ENCODE data around the gene CELF1. TPM values are rescaled to one million over a fixed set of nuclear protein-coding genes. Genes with fewer than 3 reads are reported as not detected.

The CELF1 gene
- total and polyA plus RNA-seq, 2 of the 4 experiments (the other 2 are of a cell fraction) = 63.3 to 135 TPM

- no peak within 1 kb of the TSS for H3K18ac ChIP-seq (ENCODE audit: low read depth, low read length)
- H3K36me3 ChIP-seq (ENCODE audit: control insufficient read depth, insufficient read depth, low read length) = no peaks in the 10 kb centered on the region
- no peak within 1 kb of the TSS for H4K5ac ChIP-seq (ENCODE audit: low read depth, low read length)
- H3K4me3 ChIP-seq (ENCODE audit: insufficient read depth, low read depth, low read length) = peak within 1 kb of the TSS; percentile 32; the same call in 1 of the 2 replicates
- DNase-seq (no peak), ATAC-seq (ENCODE audit: low read depth) (peak; percentile 58)
- dilution Hi-C loops (cut with HindIII; ENCODE audit: low sequenced_read_pairs, unreplicated experiment) (no loop called here), intact Hi-C loops (cut with micrococcal nuclease) (no loop called here), in situ Hi-C loops (cut with MboI; ENCODE audit: low sequenced_read_pairs) (no loop called here)
- no peak within 1 kb of the TSS for H2AK5ac ChIP-seq (ENCODE audit: low read depth, low read length)
- no peak within 1 kb of the TSS for H3K23ac ChIP-seq (ENCODE audit: low read depth, low read length)
- H3K79me1 ChIP-seq (ENCODE audit: low read depth in 1 of 2, low read length in 2 of 2) = no peaks in the 10 kb centered on the region
- no peak within 1 kb of the TSS for H4K91ac ChIP-seq (ENCODE audit: insufficient read depth, low read depth, low read length)
- no peak within 1 kb of the TSS for H2BK120ac ChIP-seq (ENCODE audit: low read depth, low read length)
- no peak within 1 kb of the TSS for H3K56ac ChIP-seq (ENCODE audit: extremely low read depth, insufficient read depth, low read length)
- ChIA-PET POLR2A (ENCODE audit: unreplicated experiment) (no interaction called here), CTCF (interaction anchor here (1.0 to 1.1 kb wide), 2 partner anchors 8 to 14 kb away, joined by 3 to 5 read pairs; partner anchors contain the start of gene FAM180B)
- no TSS peak for BruUV-seq (replicated peaks)
- no peak within 1 kb of the TSS for H3K9ac ChIP-seq (ENCODE audit: low read depth, low read length)
- H2BK15ac ChIP-seq (ENCODE audit: low read depth, low read length) = no peak within 1 kb of the TSS
- no peak within 1 kb of the TSS for H2BK5ac ChIP-seq (ENCODE audit: low read depth, low read length, poor library complexity, severe bottlenecking)
- H4K8ac ChIP-seq (ENCODE audit: low read depth in 2 of 2, low read length in 2 of 2) = no peak within 1 kb of the TSS
- H2AFZ ChIP-seq (replicated peaks; ENCODE audit: low read length, poor library complexity) = peak within 1 kb of the TSS; percentile 72
- WGBS, 2 experiments (ENCODE audit: extremely low coverage in 2 of 2, insufficient read length in 1 of 2) = 2% methylated on average over 15 of the region's 48 CpGs; no CpG with 5 or more reads in 1 of the 2 experiments
- peaks cover 3% of the 10 kb centered on the region for H3K9me3 ChIP-seq (ENCODE audit: control insufficient read depth, insufficient read depth, low read length)
- peak within 1 kb of the TSS; percentile 77 for H3K4me2 ChIP-seq (ENCODE audit: low read depth, low read length)
- H4K20me1 ChIP-seq (ENCODE audit: insufficient read depth, low read length) = no peaks in the 10 kb centered on the region
- H3K4ac ChIP-seq (ENCODE audit: low read depth, low read length) = no peak within 1 kb of the TSS
- H3K27me3 ChIP-seq (ENCODE audit: control insufficient read depth, insufficient read depth, low read length) = peaks cover 57% of the 10 kb centered on the region
- H3K14ac ChIP-seq (replicated peaks; ENCODE audit: low read depth, low read length) = no peak within 1 kb of the TSS
- H2AK9ac ChIP-seq (replicated peaks; ENCODE audit: low read depth, low read length, poor library complexity) = peak within 1 kb of the TSS; percentile 78
- H3K4me1 ChIP-seq (ENCODE audit: control insufficient read depth, insufficient read depth, low read length) = no peaks in the 10 kb centered on the region
- H3K9me1 ChIP-seq (ENCODE audit: insufficient read depth, low read length) = no peaks in the 10 kb centered on the region
- no peak within 1 kb of the TSS for H2BK20ac ChIP-seq (ENCODE audit: low read depth, low read length)
- no peak within 1 kb of the TSS for H3K27ac ChIP-seq (ENCODE audit: insufficient read depth, low read length)
- no peak for TF ChIP-seq SMC3 (IDR thresholded peaks at IDR 0.05; ENCODE audit: low read depth, low read length)
- TF ChIP-seq MAFK (IDR thresholded peaks at IDR 0.05; ENCODE audit: low read depth, low read length) = no peak
- no peak for TF ChIP-seq RAD21 (IDR thresholded peaks at IDR 0.05; ENCODE audit: low read length)
- no peak for TF ChIP-seq ELK1 (IDR thresholded peaks at IDR 0.05; ENCODE audit: borderline replicate concordance, low read depth, low read length)
- TF ChIP-seq, protein P1, sequence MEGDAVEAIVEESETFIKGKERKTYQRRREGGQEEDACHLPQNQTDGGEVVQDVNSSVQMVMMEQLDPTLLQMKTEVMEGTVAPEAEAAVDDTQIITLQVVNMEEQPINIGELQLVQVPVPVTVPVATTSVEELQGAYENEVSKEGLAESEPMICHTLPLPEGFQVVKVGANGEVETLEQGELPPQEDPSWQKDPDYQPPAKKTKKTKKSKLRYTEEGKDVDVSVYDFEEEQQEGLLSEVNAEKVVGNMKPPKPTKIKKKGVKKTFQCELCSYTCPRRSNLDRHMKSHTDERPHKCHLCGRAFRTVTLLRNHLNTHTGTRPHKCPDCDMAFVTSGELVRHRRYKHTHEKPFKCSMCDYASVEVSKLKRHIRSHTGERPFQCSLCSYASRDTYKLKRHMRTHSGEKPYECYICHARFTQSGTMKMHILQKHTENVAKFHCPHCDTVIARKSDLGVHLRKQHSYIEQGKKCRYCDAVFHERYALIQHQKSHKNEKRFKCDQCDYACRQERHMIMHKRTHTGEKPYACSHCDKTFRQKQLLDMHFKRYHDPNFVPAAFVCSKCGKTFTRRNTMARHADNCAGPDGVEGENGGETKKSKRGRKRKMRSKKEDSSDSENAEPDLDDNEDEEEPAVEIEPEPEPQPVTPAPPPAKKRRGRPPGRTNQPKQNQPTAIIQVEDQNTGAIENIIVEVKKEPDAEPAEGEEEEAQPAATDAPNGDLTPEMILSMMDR (conservative IDR thresholded peaks at IDR 0.05; ENCODE audit: low read depth, low read length) = no peak
- no peak for TF ChIP-seq BHLHE40 (IDR thresholded peaks at IDR 0.05; ENCODE audit: low read depth, low read length)
- TF ChIP-seq MAZ (IDR thresholded peaks at IDR 0.05; ENCODE audit: borderline replicate concordance, low read depth, low read length) = no peak
- TF ChIP-seq USF2 (IDR thresholded peaks at IDR 0.05; ENCODE audit: low read depth, low read length) = no peak
- TF ChIP-seq CEBPB (IDR thresholded peaks at IDR 0.05; ENCODE audit: low read depth, low read length) = no peak
- no peak for TF ChIP-seq NFE2L2 (IDR thresholded peaks at IDR 0.05; ENCODE audit: low read depth, low read length)
- no peak for TF ChIP-seq MXI1 (IDR thresholded peaks at IDR 0.05; ENCODE audit: borderline replicate concordance, low read depth, low read length)
- TF ChIP-seq CHD1 (IDR thresholded peaks at IDR 0.05; ENCODE audit: low read depth, low read length) = no peak
- TF ChIP-seq POLR2A (IDR thresholded peaks at IDR 0.05; ENCODE audit: low read depth, low read length) = no peak
- no peak for TF ChIP-seq RCOR1 (IDR thresholded peaks at IDR 0.05; ENCODE audit: insufficient replicate concordance, low read length)
Observed at GRCh38 chr11:47593934-47594855, 41.3 kb upstream of the CELF1 start, which contains the start of gene C1QTNF4. C1QTNF4 (minus strand) TSS chr11:47594411; CDS start chr11:47590810, 3,601 bp downstream.

Measured in IMR-90 (cell line).